ENCODE results near the gene DHX40. TPM values are rescaled to one million over a fixed set of nuclear protein-coding genes. Genes with fewer than 3 reads are reported as not detected.

The DHX40 gene
- total RNA-seq, 4 donors from 2014 or later = 47.8 to 65.4 (median 59.7) TPM

- peaks cover 30 to 43% of the 10 kb centered on the region in 2 donors for H3K4me1 ChIP-seq
These were observed 69.5 kb downstream of the DHX40 start for GRCh38 chr17:59634632-59635541.

GRCh38 chr17:59637611-59638310 lies 72.4 kb downstream of the DHX40 start:
- Histone ChIP-seq H3K27ac (no peak overlapping the region), H3K4me3 (replicated peaks in 1 of 3) (no peak overlapping the region), H3K36me3 (no peaks in the 10 kb centered on the region), H3K27me3 (no peaks in the 10 kb centered on the region), H3K9me3 (no peaks in the 10 kb centered on the region), H3K4me1 (peaks cover 55 to 58% of the 10 kb centered on the region in 2 donors)
- intact Hi-C loops (cut with DNase I) = no loop called here
- 80 to 91% methylated on average over 1 of the region's 1 CpG for WGBS, 2 donors
- TF ChIP-seq POLR2A (IDR thresholded peaks at IDR 0.05) = no peak
- TF ChIP-seq CTCF (IDR thresholded peaks at IDR 0.05) = no peak
- DNase-seq = no peak

More at GRCh38 chr17:59634632-59635541, 69.5 kb downstream of the DHX40 start:
- no peak for DNase-seq
- H3K36me3 ChIP-seq = no peaks in the 10 kb centered on the region
- H3K4me3 ChIP-seq (replicated peaks in 1 of 3) = no peak overlapping the region
- intact Hi-C loops (cut with DNase I) = no loop called here
- TF ChIP-seq CTCF (IDR thresholded peaks at IDR 0.05) (no peak), POLR2A (IDR thresholded peaks at IDR 0.05) (no peak)
- H3K27ac ChIP-seq = peak overlapping the region in 2 of 3 donors; percentile 8 to 14
- H3K9me3 ChIP-seq = no peaks in the 10 kb centered on the region
- no peaks in the 10 kb centered on the region for H3K27me3 ChIP-seq
- 57 to 60% methylated on average over 3 of the region's 3 CpGs for WGBS, 2 donors

- no peak overlapping the region for H3K27ac ChIP-seq
- intact Hi-C loops (cut with DNase I) = no loop called here
- no peak for DNase-seq
- H3K36me3 ChIP-seq = no peaks in the 10 kb centered on the region
- 79 to 85% methylated on average over 10 of the region's 10 CpGs for WGBS, 2 donors
- TF ChIP-seq CTCF (IDR thresholded peaks at IDR 0.05) (no peak), POLR2A (IDR thresholded peaks at IDR 0.05) (no peak)
- no peaks in the 10 kb centered on the region for H3K27me3 ChIP-seq
- peaks cover 63 to 65% of the 10 kb centered on the region in 2 donors for H3K4me1 ChIP-seq
- H3K4me3 ChIP-seq (replicated peaks in 1 of 3) = no peak overlapping the region
- H3K9me3 ChIP-seq = no peaks in the 10 kb centered on the region
These were observed 73.1 kb downstream of the DHX40 start for GRCh38 chr17:59638553-59638952.

GRCh38 chr17:59641799-59642484 lies 76.5 kb downstream of the DHX40 start:
- TF ChIP-seq POLR2A (IDR thresholded peaks at IDR 0.05) (no peak), CTCF (IDR thresholded peaks at IDR 0.05) (no peak)
- Histone ChIP-seq H3K4me3 (replicated peaks in 1 of 3) (no peak overlapping the region), H3K27ac (peak overlapping the region; percentile 33 to 57 (median 53)), H3K36me3 (peaks cover 4 to 8% of the 10 kb centered on the region in 2 donors), H3K27me3 (no peaks in the 10 kb centered on the region), H3K4me1 (peaks cover 61 to 63% of the 10 kb centered on the region in 2 donors), H3K9me3 (no peaks in the 10 kb centered on the region)
- WGBS, 2 donors = 63 to 76% methylated on average over 2 of the region's 2 CpGs
- intact Hi-C loops (cut with DNase I) = no loop called here
- no peak for DNase-seq
